ENCODE results near the gene NRXN2. TPM values are rescaled to one million over a fixed set of nuclear protein-coding genes. Genes with fewer than 3 reads are reported as not detected.

NRXN2 gene
- polyA plus RNA-seq, 1 experiment = 0.20 TPM

- DNase-seq (ENCODE audit: low read depth) = no peak
- peaks cover 5% of the 10 kb centered on the region for H3K27me3 ChIP-seq (ENCODE audit: control insufficient read depth, insufficient read depth, low read length)
- H3K4me3 ChIP-seq (ENCODE audit: low read depth, low read length) = no peak overlapping the region
- ChIA-PET CTCF (no interaction called here), POLR2A (no interaction called here)
- TF ChIP-seq CTCF (IDR thresholded peaks at IDR 0.05; ENCODE audit: insufficient read depth, low read depth, low read length) = no peak
- H3K36me3 ChIP-seq (ENCODE audit: control insufficient read depth, insufficient read depth, low read length) = no peaks in the 10 kb centered on the region
These were observed 152.0 kb downstream of the NRXN2 start for GRCh38 chr11:64571050-64571409.

GRCh38 chr11:64570341-64570740 is 152.7 kb downstream of the NRXN2 start:
- no peak for TF ChIP-seq CTCF (IDR thresholded peaks at IDR 0.05; ENCODE audit: insufficient read depth, low read depth, low read length)
- CTCF ChIA-PET = no interaction called here
- no peak for DNase-seq (ENCODE audit: low read depth)
- POLR2A ChIA-PET = no interaction called here
- H3K36me3 ChIP-seq (ENCODE audit: control insufficient read depth, insufficient read depth, low read length) = no peaks in the 10 kb centered on the region
- peaks cover 5% of the 10 kb centered on the region for H3K27me3 ChIP-seq (ENCODE audit: control insufficient read depth, insufficient read depth, low read length)
- no peak overlapping the region for H3K4me3 ChIP-seq (ENCODE audit: low read depth, low read length)

GRCh38 chr11:64569300-64569970 is 153.6 kb downstream of the NRXN2 start:
- TF ChIP-seq CTCF (IDR thresholded peaks at IDR 0.05; ENCODE audit: insufficient read depth, low read depth, low read length) = no peak
- Histone ChIP-seq H3K27me3 (ENCODE audit: control insufficient read depth, insufficient read depth, low read length) (peaks cover 4% of the 10 kb centered on the region), H3K36me3 (ENCODE audit: control insufficient read depth, insufficient read depth, low read length) (no peaks in the 10 kb centered on the region), H3K4me3 (ENCODE audit: low read depth, low read length) (no peak overlapping the region)
- POLR2A ChIA-PET = no interaction called here
- CTCF ChIA-PET = no interaction called here
- no peak for DNase-seq (ENCODE audit: low read depth)

- CTCF ChIA-PET = interaction anchor here (1.0 kb wide), 1 partner anchor 84 kb away, joined by 3 read pairs; no protein-coding TSS in a partner anchor
- POLR2A ChIA-PET = no interaction called here
These were observed 154.3 kb downstream of the NRXN2 start for GRCh38 chr11:64568584-64569140.

More at GRCh38 chr11:64568584-64569140, 154.3 kb downstream of the NRXN2 start:
- Histone ChIP-seq H3K4me3 (ENCODE audit: low read depth, low read length) (no peak overlapping the region), H3K27me3 (ENCODE audit: control insufficient read depth, insufficient read depth, low read length) (peaks cover 2% of the 10 kb centered on the region), H3K36me3 (ENCODE audit: control insufficient read depth, insufficient read depth, low read length) (no peaks in the 10 kb centered on the region)
- no peak for TF ChIP-seq CTCF (IDR thresholded peaks at IDR 0.05; ENCODE audit: insufficient read depth, low read depth, low read length)
- DNase-seq (ENCODE audit: low read depth) = no peak
